Panc1 (cell line): ENCODE results near the gene CCNA2.

ENCODE experiments used
- POLR2AphosphoS5 ChIP-seq: IDR thresholded peaks from 2 replicates; pipeline ENCODE4 v1.6.1; 2012; ENCODE audit warnings: mild to moderate bottlenecking, low read depth, low read length, moderate library complexity
- TF ChIP-seq, protein P1 (sequence below): fragments of 450-650 bp; IDR thresholded peaks from 2 replicates; pipeline ENCODE4 v1.5.1; 2017; ENCODE audit warnings: mild to moderate bottlenecking

DNA sequence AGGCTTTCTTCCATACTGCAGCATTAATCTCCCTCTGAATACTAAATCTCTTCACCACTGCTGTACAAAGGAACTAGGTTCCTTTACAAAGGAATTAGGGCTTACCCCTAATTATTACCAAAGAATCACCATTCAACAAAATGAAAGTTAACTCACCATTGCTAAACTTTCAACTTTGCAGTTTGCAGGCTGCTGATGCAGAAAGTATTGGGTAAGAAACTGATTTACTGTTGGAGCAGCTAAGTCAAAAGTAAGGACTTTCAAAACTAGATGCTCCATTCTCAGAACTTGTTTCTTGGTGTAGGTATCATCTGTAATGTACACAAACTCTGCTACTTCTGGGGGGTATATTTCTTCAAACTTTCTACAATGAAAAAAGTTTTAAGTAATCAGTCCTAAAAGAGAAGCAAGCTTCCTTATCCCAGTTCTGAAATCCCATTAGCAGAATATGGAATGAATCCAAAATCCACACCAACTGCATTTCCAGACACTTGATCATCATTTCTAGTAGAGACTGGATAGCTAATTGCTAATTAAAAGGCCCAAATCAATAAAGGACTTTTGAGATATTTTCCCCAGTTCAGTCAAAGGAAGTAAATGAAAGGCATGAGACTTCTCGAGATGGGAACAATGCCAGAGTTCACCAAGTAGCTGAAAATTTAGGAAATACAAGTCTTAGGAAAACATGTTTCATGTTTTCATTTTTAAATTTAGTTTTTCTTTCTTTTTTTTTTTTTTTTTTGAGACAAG is 4.3 kb downstream of the CCNA2 start:
- TF ChIP-seq, protein P1, sequence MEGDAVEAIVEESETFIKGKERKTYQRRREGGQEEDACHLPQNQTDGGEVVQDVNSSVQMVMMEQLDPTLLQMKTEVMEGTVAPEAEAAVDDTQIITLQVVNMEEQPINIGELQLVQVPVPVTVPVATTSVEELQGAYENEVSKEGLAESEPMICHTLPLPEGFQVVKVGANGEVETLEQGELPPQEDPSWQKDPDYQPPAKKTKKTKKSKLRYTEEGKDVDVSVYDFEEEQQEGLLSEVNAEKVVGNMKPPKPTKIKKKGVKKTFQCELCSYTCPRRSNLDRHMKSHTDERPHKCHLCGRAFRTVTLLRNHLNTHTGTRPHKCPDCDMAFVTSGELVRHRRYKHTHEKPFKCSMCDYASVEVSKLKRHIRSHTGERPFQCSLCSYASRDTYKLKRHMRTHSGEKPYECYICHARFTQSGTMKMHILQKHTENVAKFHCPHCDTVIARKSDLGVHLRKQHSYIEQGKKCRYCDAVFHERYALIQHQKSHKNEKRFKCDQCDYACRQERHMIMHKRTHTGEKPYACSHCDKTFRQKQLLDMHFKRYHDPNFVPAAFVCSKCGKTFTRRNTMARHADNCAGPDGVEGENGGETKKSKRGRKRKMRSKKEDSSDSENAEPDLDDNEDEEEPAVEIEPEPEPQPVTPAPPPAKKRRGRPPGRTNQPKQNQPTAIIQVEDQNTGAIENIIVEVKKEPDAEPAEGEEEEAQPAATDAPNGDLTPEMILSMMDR: no peak
- no peak for TF ChIP-seq POLR2AphosphoS5
